Measurements from ENCODE around the gene DAPK2. TPM values are rescaled to one million over a fixed set of nuclear protein-coding genes. Genes with fewer than 3 reads are reported as not detected.

The DAPK2 gene
- 1.9 and 2.3 TPM in 2 replicates for total RNA-seq

DNA sequence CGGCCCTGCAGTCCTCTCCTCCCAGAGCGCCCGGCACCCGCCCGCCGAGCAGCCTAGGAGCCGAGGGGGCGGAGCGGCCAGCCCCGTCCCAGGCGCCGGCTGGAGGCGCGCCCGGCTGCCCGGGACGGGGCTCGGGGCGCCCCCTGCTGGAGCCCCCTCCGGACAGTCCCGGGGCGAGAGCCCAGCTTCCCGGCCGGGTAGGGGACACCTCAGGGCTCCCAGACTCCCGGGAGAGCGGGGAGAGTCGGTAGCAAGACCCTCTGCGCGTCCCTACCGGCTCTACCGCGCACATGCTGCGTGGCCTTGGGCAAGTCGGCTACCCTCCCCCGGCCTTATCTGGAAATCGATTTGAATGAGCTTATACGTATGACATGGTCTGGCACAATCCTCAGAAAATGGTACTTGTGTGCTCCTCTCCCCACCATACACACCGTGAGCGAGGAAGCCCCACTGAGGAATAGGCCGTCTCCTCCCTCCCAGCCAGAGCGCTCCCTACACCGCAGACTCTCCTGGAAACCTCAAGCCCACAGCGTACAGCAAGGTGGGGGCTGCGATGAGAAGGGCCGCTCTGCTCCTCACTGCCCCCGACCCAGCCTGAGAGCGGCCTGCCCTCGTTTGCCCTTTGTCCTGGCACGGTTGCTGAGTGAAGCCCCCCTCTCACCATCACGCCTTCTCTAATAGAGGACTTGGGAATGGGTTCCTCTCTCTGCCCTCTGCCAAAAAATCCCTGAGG is at the start of gene DAPK2:
Gene DAPK2, minus strand, starts transcription at position 65 of the 733 bp plus-strand sequence. CDS start 6,224 bp downstream, outside the sequence.

DNA sequence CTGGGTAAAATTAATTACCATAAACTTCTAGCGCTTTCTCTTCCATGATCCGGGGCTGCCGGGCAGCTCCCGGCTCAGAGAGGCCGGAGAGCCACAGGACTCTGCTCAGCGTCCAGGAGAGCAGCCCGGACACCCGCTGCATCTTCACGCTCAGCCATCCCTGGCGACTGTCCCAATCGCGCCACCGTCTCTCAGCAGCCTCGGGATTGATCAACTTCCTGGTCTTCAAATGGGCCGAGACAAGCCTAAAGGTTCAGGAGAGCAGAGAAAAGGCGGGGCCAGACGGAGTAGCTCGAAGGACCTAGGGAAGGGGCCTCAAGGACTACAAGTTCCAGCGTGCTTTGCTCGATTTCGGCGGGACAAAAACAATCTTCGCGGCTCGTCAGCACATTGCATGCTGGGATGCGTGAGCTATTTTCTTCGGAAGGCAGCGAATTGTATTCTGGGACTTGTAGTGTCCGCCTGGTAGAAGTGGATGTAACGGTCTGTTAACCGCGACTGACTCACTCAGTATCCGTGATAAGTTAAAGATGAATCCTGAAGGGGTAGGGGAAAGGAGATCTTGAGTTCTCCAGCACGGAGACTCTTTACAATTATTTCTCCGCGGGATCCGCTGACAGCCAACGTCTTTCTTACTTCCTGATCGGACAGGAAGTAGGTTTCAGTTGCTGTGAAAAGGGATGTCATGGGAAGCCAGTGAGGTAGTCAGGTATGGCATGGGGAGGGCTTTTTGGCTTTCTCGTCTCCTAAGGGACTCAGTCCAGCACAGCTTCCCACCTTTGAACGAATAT is 47.5 kb upstream of the DAPK2 start, which contains the start of gene CIAO2A:
Gene CIAO2A, minus strand, starts transcription at position 212 of the 791 bp plus-strand sequence. Its CDS starts 70 bp downstream, at position 142.

Other genes starting within 250 kb of the DAPK2 start
- 121 and 153 TPM in 2 replicates for gene HERC1, start 212.5 kb downstream of the DAPK2 start, total RNA-seq
- gene CIAO2A, start 47.4 kb upstream of the DAPK2 start, total RNA-seq: 86.4 and 105 TPM in 2 replicates
- 40.3 and 52.1 TPM in 2 replicates for gene SNX1, start 49.5 kb upstream of the DAPK2 start, total RNA-seq
- 0.65 and 0.76 TPM in 2 replicates for gene SNX22, start 105.2 kb upstream of the DAPK2 start, total RNA-seq
- 1,190 and 4,497 TPM in 2 replicates for gene PPIB, start 116.5 kb upstream of the DAPK2 start, total RNA-seq